Spinal cord (tissue), 10 donors: ENCODE measurements around the gene LCAT. TPM values are rescaled to one million over a fixed set of nuclear protein-coding genes. Genes with fewer than 3 reads are reported as not detected.
"Not testable (repeated sequence)": the region's sequence is repeated elsewhere in the genome, so short reads cannot be mapped to it uniquely, and the experiment has no call there.

Experiments
- DNase-seq, 6 donors: peaks; one replicate each; pipeline versions ENCODE4 v3.0.0 to v3.0.0-alpha.2; 2013 to 2015; ENCODE audit warnings: low spot score in 6 of 6, low read depth in 4 of 6
- H3K27ac ChIP-seq: one replicate; pipeline ENCODE4 v1.5.1; 2013; ENCODE audit warnings: low read depth, low read length, control low read depth
- H3K27me3 ChIP-seq: one replicate; pipeline ENCODE4 v1.6.1; 2013; ENCODE audit warnings: low read length; ENCODE audit not compliant: control insufficient read depth, insufficient read depth
- H3K36me3 ChIP-seq: one replicate; pipeline ENCODE4 v1.6.1; 2013; ENCODE audit warnings: low read length; ENCODE audit not compliant: control insufficient read depth, insufficient read depth
- H3K4me1 ChIP-seq: one replicate; pipeline ENCODE4 v1.6.1; 2013; ENCODE audit warnings: low read length; ENCODE audit not compliant: control insufficient read depth, insufficient read depth
- H3K4me3 ChIP-seq: one replicate; pipeline ENCODE4 v1.5.1; 2013; ENCODE audit warnings: low read depth, low read length, control low read depth
- H3K9me3 ChIP-seq: one replicate; pipeline ENCODE4 v1.6.1; 2013; ENCODE audit warnings: low read length; ENCODE audit not compliant: control insufficient read depth, insufficient read depth
- whole genome bisulfite sequencing: methylation state at CpG from one replicate; pipeline ENCODE4 v1.1.5; 2013; ENCODE audit warnings: missing lambda C conversion rate; ENCODE audit not compliant: insufficient coverage; 5-methylcytosine and 5-hydroxymethylcytosine counted together
- polyA plus RNA-seq, 2 donors: library from polyadenylated mRNA; unstranded; fragments of 120-200 nt; gene quantifications; one replicate each; pipeline ENCODE4 v1.2.1, GENCODE V29; 2013; ENCODE audit not compliant: insufficient read length in 2 of 2
- total RNA-seq, 2 donors: library from RNA; depleted of rRNA in 1 of 2; stranded (reverse); fragments of 120-200 nt in 1 of 2; fragments of >200 nt in 1 of 2; gene quantifications; one replicate each; pipeline versions ENCODE4 v1.2.3 to v1.2.4, GENCODE V29; 2013 to 2014
- donor health status: healthy.

Gene LCAT
- total and polyA plus RNA-seq, 4 donors: 5.8 to 50.0 (median 26.9) TPM

GRCh38 chr16:67982011-67982696 lies 38.2 kb upstream of the LCAT start:
- no peaks in the 10 kb centered on the region for H3K27me3 ChIP-seq
- H3K27ac ChIP-seq: no peak overlapping the region
- peaks cover 4% of the 10 kb centered on the region for H3K4me1 ChIP-seq
- no peaks in the 10 kb centered on the region for H3K9me3 ChIP-seq
- no peaks in the 10 kb centered on the region for H3K36me3 ChIP-seq
- no peak for DNase-seq
- H3K4me3 ChIP-seq: no peak overlapping the region
- WGBS: 95% methylated on average over 31 of the region's 49 CpGs

GRCh38 chr16:67979955-67980678 lies 36.2 kb upstream of the LCAT start, which contains the start of gene DPEP3:
Gene DPEP3 (minus strand): TSS chr16:67980499. CDS start chr16:67980380, 119 bp downstream.
- WGBS: 59% methylated on average over 51 of the region's 62 CpGs
- Histone ChIP-seq H3K27ac (no peak within 1 kb of the TSS), H3K4me1 (peaks cover 4% of the 10 kb centered on the region), H3K9me3 (no peaks in the 10 kb centered on the region), H3K27me3 (no peaks in the 10 kb centered on the region), H3K36me3 (no peaks in the 10 kb centered on the region), H3K4me3 (no peak within 1 kb of the TSS)
- no peak for DNase-seq

- no peaks in the 10 kb centered on the region for H3K9me3 ChIP-seq
- no peaks in the 10 kb centered on the region for H3K36me3 ChIP-seq
- no peak overlapping the region for H3K27ac ChIP-seq
- no peak overlapping the region for H3K4me3 ChIP-seq
- no peaks in the 10 kb centered on the region for H3K27me3 ChIP-seq
- DNase-seq: no peak
- WGBS: 87% methylated on average over 6 of the region's 9 CpGs
- H3K4me1 ChIP-seq: no peaks in the 10 kb centered on the region
Measured at GRCh38 chr16:67977469-67978227, 33.7 kb upstream of the LCAT start.

DNA sequence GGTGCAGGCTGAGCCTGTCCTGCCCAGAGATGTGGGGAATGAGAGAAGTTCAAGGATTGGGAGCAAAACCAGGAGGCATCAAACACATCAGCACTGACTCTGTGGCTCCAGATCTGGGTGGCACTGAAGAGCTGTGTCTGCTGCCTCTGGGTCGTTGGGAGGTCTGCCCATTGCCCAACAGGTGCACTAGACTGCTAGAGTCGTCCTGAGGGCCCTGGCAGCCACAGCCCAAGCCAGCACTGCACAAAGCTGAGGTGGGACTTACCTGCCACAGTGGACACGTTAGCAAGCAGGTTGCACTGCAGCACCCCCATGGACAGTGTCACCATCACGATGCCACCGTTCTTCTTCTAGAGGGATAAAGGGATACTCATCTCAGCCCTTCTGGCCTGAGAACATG lies 33.1 kb upstream of the LCAT start:
- 76% methylated on average over 5 of the region's 5 CpGs for WGBS

GRCh38 chr16:67976205-67976604 lies 32.3 kb upstream of the LCAT start:
- Histone ChIP-seq H3K27ac (no peak overlapping the region), H3K9me3 (no peaks in the 10 kb centered on the region), H3K4me3 (no peak overlapping the region), H3K27me3 (no peaks in the 10 kb centered on the region), H3K36me3 (no peaks in the 10 kb centered on the region), H3K4me1 (no peaks in the 10 kb centered on the region)
- 95% methylated on average over 2 of the region's 2 CpGs for WGBS
- DNase-seq: no peak

More for the DNA sequence above, 33.1 kb upstream of the LCAT start:
- Histone ChIP-seq H3K9me3 (no peaks in the 10 kb centered on the region), H3K27ac (no peak overlapping the region), H3K4me1 (no peaks in the 10 kb centered on the region), H3K4me3 (no peak overlapping the region), H3K36me3 (no peaks in the 10 kb centered on the region), H3K27me3 (no peaks in the 10 kb centered on the region)
- no peak for DNase-seq

DNA sequence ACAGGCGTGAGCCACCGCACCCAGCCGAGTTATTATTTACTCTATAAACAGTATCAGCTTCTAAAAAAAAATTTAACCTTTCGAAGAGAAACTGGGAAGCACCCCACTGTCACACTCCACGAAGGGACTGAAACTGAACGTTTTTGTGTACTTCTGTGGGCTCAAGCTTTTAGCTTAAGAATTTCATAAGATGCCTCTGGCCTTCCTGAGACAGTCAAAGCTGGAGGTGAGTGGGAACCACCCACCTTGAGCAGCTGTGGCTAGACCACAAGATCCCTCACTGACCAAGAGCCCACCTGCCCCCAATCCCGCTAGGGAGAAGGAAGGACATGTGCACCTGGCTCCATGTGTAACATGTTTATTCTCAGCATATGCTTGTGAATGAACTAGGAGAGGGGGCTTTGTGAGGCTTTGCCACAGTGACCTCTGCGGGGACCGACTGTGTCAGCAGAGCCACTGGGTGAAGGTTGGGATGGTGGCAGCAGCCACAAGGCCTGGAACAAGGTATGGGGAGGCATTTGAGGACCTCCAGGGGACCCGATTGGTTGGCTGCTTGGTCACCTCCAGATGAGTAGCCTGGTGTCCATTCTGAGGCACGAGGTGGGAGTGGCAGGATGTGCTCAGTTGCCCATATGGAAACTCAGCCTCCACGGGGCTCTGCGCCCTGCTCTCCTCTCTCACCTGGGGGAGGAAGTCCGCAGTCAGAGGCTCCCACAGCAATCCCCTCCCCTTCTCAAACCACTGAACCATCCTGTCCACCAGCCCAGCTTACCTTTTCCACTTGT lies 31.6 kb upstream of the LCAT start:
- WGBS: 82% methylated on average over 12 of the region's 14 CpGs
- Histone ChIP-seq H3K36me3 (no peaks in the 10 kb centered on the region), H3K4me3 (no peak overlapping the region)

DNA sequence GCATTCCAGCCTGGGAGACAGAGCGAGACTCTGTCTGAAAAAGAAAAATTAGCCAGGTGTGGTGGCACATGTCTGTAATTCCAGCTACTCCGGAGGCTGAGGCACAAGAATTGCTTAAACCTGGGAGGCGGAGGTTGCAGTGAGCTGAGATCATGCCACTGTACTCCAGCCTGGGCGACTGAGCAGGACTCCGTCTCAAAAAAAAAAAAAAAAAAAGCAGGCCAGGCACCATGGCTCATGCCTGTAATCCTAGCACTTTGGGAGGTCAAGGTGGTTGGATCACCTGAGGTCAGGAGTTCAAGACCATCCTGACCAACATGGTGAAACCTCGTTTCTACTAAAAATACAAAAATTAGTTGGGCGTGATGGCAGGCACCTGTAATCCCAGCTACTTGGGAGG lies 28.4 kb upstream of the LCAT start:
- H3K36me3 ChIP-seq, DNase-seq, H3K9me3 ChIP-seq, H3K27ac ChIP-seq, H3K4me3 ChIP-seq: not testable (repeated sequence)
- Histone ChIP-seq H3K27me3 (peaks cover 15% of the 10 kb centered on the region), H3K4me1 (peaks cover 15% of the 10 kb centered on the region)
- WGBS: 97% methylated on average over 3 of the region's 7 CpGs

More for the DNA sequence above, 31.6 kb upstream of the LCAT start:
- H3K27ac ChIP-seq: no peak overlapping the region
- H3K4me1 ChIP-seq: no peaks in the 10 kb centered on the region
- H3K27me3 ChIP-seq: no peaks in the 10 kb centered on the region
- no peak for DNase-seq
- H3K9me3 ChIP-seq: no peaks in the 10 kb centered on the region

DNA sequence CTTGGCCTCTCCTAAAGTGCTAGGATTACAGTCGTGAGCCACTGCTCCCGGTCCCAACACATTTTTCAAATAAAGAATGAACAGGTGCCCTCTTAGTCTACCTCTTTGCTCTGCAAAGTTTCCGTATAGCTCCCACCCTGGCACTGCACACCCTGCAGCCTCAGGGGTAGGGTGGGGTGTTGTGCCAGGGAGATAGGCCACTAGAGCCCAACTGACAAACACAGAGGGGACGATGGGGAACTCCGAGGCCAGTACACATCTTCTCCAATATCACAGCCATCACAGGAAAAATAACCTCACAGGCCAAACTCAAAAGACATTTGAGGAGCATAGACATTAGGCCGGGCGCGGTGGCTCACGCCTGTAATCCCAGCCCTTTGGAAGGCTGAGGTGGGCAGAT lies 27.2 kb upstream of the LCAT start:
- Histone ChIP-seq H3K9me3 (no peaks in the 10 kb centered on the region), H3K36me3 (no peaks in the 10 kb centered on the region), H3K27ac (no peak overlapping the region), H3K27me3 (peaks cover 19% of the 10 kb centered on the region), H3K4me1 (peaks cover 27% of the 10 kb centered on the region), H3K4me3 (no peak overlapping the region)
- DNase-seq: no peak
- 98% methylated on average over 8 of the region's 9 CpGs for WGBS
